ENCODE measurements around the gene NAGS.
"Not testable (repeated sequence)": the region's sequence is repeated elsewhere in the genome, so short reads cannot be mapped to it uniquely, and the experiment has no call there.

GRCh38 chr17:44021227-44021626 lies 16.8 kb downstream of the NAGS start:
- not testable (repeated sequence) for TF ChIP-seq POLR2A, CTCF, POLR2AphosphoS5 (IDR thresholded peaks at IDR 0.05)
